ENCODE data around the gene FAF1.
"Not testable (repeated sequence)": the region's sequence is repeated elsewhere in the genome, so short reads cannot be mapped to it uniquely, and the experiment has no call there.

DNA sequence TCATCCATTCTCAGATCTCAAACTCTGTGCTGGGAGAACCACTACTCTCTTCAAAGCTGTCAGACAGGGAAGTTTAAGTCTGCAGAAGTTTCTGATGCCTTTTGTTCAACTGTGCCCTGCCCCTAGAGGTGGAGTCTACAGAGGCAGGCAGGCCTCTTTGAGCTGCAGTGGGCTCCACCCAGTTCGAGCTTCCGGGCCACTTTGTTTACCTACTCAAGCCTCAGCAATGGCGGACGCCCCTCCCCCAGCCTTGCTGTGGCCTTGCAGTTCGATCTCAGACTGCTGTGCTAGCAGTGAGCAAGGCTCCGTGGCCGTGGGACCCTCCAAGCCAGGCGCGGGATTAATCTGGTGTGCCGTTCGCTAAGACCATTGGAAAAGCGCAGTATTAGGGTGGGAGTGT, 49.7 kb downstream of the FAF1 start:
- not testable (repeated sequence) for TF ChIP-seq POLR2A (IDR thresholded peaks at IDR 0.05; ENCODE audit: low read length); GATA1 (IDR thresholded peaks at IDR 0.05; ENCODE audit: low read depth, low read length)
